Measurements from ENCODE around the gene ICAM2. TPM values are rescaled to one million over a fixed set of nuclear protein-coding genes. Genes with fewer than 3 reads are reported as not detected.

ICAM2 gene
- 172 TPM for polyA plus RNA-seq (2012; ENCODE audit: insufficient read depth, insufficient read length)

GRCh38 chr17:64020056-64020766 lies at the start of gene ICAM2:
ICAM2 (minus strand) TSS chr17:64020633; CDS start chr17:64006691, 13,942 bp downstream.
- H3K4me3 ChIP-seq (ENCODE audit: low read length): peak within 1 kb of the TSS; percentile 88
- peak; percentile 98 for DNase-seq (ENCODE audit: low read depth, low spot score)

- no peak for DNase-seq (ENCODE audit: low read depth, low spot score)
- H3K4me3 ChIP-seq (ENCODE audit: low read length): no peak overlapping the region
These were observed 49.8 kb upstream of the ICAM2 start for GRCh38 chr17:64070213-64070612.

DNA sequence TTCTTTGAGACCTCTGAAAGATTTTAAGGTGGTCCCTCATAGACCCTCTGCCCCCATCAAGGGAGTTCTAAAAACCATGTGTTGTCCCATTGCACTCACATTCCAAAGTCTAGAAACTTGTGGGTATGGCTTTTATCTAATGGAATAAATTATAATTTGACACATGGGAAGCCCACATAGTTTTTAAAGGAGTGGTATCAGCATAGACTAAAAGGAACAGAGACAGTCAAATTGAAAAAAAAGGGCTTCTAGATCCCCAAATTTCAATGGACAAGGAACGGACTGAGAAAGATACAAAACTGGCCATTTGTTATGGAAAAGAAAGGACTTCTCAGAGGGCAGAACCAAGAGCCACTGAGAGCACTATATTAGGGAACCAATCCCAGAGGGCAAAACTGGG lies 48.7 kb upstream of the ICAM2 start:
- H3K4me3 ChIP-seq (ENCODE audit: low read length): no peak overlapping the region
- no peak for DNase-seq (ENCODE audit: low read depth, low spot score)

GRCh38 chr17:64067657-64068056 lies 47.2 kb upstream of the ICAM2 start:
- no peak overlapping the region for H3K4me3 ChIP-seq (ENCODE audit: low read length)
- no peak for DNase-seq (ENCODE audit: low read depth, low spot score)

GRCh38 chr17:64066716-64067115 lies 46.3 kb upstream of the ICAM2 start:
- DNase-seq (ENCODE audit: low read depth, low spot score): peak; percentile 69

DNA sequence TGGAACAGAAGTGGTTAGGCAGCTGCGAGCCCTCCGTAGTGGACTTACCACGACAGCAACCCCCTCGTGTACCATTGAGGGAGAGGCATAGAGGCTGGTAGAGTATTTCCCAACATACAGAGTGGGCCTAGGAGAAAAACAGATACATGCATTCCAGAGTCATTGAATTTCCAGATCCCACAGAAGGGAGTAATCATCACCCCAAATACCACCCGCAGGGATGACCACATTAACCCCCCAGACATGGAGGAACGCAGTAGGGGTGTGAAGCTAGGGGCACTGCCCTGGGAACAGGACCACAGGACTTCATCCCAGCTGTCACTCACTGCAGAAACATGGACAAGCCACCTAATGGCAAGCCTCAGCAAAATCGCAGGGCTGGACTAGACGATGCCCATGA lies 44.7 kb upstream of the ICAM2 start:
- H3K4me3 ChIP-seq (ENCODE audit: low read length): no peak overlapping the region
- DNase-seq (ENCODE audit: low read depth, low spot score): no peak

More at GRCh38 chr17:64066716-64067115, 46.3 kb upstream of the ICAM2 start:
- no peak overlapping the region for H3K4me3 ChIP-seq (ENCODE audit: low read length)

GRCh38 chr17:64064331-64064730 lies 43.9 kb upstream of the ICAM2 start:
- DNase-seq (ENCODE audit: low read depth, low spot score): no peak
- H3K4me3 ChIP-seq (ENCODE audit: low read length): no peak overlapping the region

GRCh38 chr17:64063766-64064224 lies 43.4 kb upstream of the ICAM2 start:
- H3K4me3 ChIP-seq (ENCODE audit: low read length): no peak overlapping the region
- DNase-seq (ENCODE audit: low read depth, low spot score): no peak

DNA sequence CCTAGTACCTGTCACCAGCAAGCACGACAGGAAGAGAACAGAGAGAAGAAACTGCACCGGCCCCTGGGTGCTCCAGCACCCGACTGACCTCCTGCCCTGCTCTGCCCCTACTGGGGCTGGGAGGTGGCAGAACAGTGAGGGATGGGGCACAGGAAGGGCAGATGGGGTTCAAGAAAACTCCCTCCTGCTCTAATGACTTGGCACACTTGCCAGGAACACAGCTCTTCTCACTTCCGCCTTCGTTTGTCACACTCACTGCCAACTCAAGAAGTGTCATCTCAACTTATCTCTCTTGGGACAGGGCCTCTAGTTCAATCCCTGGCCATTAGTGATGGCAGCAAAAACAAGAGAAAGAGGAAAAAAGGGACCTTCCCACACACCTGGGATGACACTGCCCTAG lies 42.7 kb upstream of the ICAM2 start:
- no peak for DNase-seq (ENCODE audit: low read depth, low spot score)
- no peak overlapping the region for H3K4me3 ChIP-seq (ENCODE audit: low read length)

- H3K4me3 ChIP-seq (ENCODE audit: low read length): no peak overlapping the region
- DNase-seq (ENCODE audit: low read depth, low spot score): no peak
These were observed 40.9 kb upstream of the ICAM2 start for GRCh38 chr17:64061178-64061898.

GRCh38 chr17:64060331-64060730 lies 39.9 kb upstream of the ICAM2 start:
- no peak overlapping the region for H3K4me3 ChIP-seq (ENCODE audit: low read length)
- DNase-seq (ENCODE audit: low read depth, low spot score): no peak

- no peak overlapping the region for H3K4me3 ChIP-seq (ENCODE audit: low read length)
- DNase-seq (ENCODE audit: low read depth, low spot score): no peak
These were observed 39.3 kb upstream of the ICAM2 start for GRCh38 chr17:64059756-64060155.

- H3K4me3 ChIP-seq (ENCODE audit: low read length): no peak overlapping the region
- DNase-seq (ENCODE audit: low read depth, low spot score): peak; percentile 46
These were observed 38.2 kb upstream of the ICAM2 start for GRCh38 chr17:64058621-64059020.

GRCh38 chr17:64057701-64058263 lies 37.3 kb upstream of the ICAM2 start:
- H3K4me3 ChIP-seq (ENCODE audit: low read length): no peak overlapping the region
- DNase-seq (ENCODE audit: low read depth, low spot score): no peak

GRCh38 chr17:64056269-64057005 lies 36.0 kb upstream of the ICAM2 start:
- DNase-seq (ENCODE audit: low read depth, low spot score): no peak
- no peak overlapping the region for H3K4me3 ChIP-seq (ENCODE audit: low read length)

GRCh38 chr17:64055183-64056142 lies 35.0 kb upstream of the ICAM2 start:
- H3K4me3 ChIP-seq (ENCODE audit: low read length): no peak overlapping the region
- no peak for DNase-seq (ENCODE audit: low read depth, low spot score)

- DNase-seq (ENCODE audit: low read depth, low spot score): no peak
- no peak overlapping the region for H3K4me3 ChIP-seq (ENCODE audit: low read length)
These were observed 33.9 kb upstream of the ICAM2 start for GRCh38 chr17:64054304-64054703.

GRCh38 chr17:64053101-64053500 lies 32.7 kb upstream of the ICAM2 start:
- DNase-seq (ENCODE audit: low read depth, low spot score): no peak
- H3K4me3 ChIP-seq (ENCODE audit: low read length): no peak overlapping the region
